Suprapubic skin (tissue), 4 donors: ENCODE results near the gene MAN1C1. TPM values are rescaled to one million over a fixed set of nuclear protein-coding genes. Genes with fewer than 3 reads are reported as not detected.
"Not testable (repeated sequence)": the region's sequence is repeated elsewhere in the genome, so short reads cannot be mapped to it uniquely, and the experiment has no call there.

Source experiments
- DNase-seq, 2 donors: peaks; one replicate each; pipeline ENCODE4 v3.0.0-alpha.2; 2019; ENCODE audit warnings: low spot score in 2 of 2
- H3K27ac ChIP-seq: fragments of 200-600 bp; sonication (generic); one replicate; pipeline ENCODE4 v1.5.1; 2019
- H3K27me3 ChIP-seq: fragments of 200-600 bp; sonication (generic); one replicate; pipeline ENCODE4 v1.5.1; 2019
- H3K36me3 ChIP-seq: fragments of 200-600 bp; sonication (generic); one replicate; pipeline ENCODE4 v1.5.1; 2019
- H3K4me1 ChIP-seq: fragments of 200-600 bp; sonication (generic); one replicate; pipeline ENCODE4 v1.5.1; 2019
- H3K4me3 ChIP-seq: fragments of 200-600 bp; sonication (generic); one replicate; pipeline ENCODE4 v1.5.1; 2019; ENCODE audit warnings: mild to moderate bottlenecking
- H3K9me3 ChIP-seq: fragments of 200-600 bp; sonication (generic); one replicate; pipeline ENCODE4 v1.5.1; 2019
- CTCF ChIP-seq, 2 donors: fragments of 200-600 bp in 1 of 2; fragments of 450-650 bp in 1 of 2; sonication (generic) in 1 of 2; IDR thresholded peaks; one replicate each; pipeline ENCODE4 v1.5.1; 2016 to 2019; ENCODE audit warnings: antibody characterized with exemption in 2 of 2, mild to moderate bottlenecking in 1 of 2, moderate library complexity in 1 of 2
- EP300 ChIP-seq: sonication (generic); formaldehyde crosslinking; IDR thresholded peaks from one replicate; pipeline ENCODE4 v1.6.1; 2017; ENCODE audit warnings: antibody characterized with exemption
- POLR2A ChIP-seq, 2 donors: fragments of 450-650 bp; IDR thresholded peaks; one replicate each; pipeline ENCODE4 v1.6.1; 2017; ENCODE audit warnings: antibody characterized with exemption in 2 of 2, mild to moderate bottlenecking in 2 of 2, moderate library complexity in 2 of 2
- POLR2AphosphoS5 ChIP-seq, 3 donors: sonication (generic); formaldehyde crosslinking; IDR thresholded peaks; one replicate each; pipeline ENCODE4 v1.6.1; 2017; ENCODE audit warnings: antibody characterized with exemption in 3 of 3
- WGBS: methylation state at CpG from one replicate; pipeline ENCODE4 v1.1.5; 2018; 5-methylcytosine and 5-hydroxymethylcytosine counted together
- total RNA-seq, 4 donors: library from RNA; depleted of rRNA; stranded (reverse); fragments of >200 nt; gene quantifications; one replicate each; pipeline ENCODE4 v1.1.0, GENCODE V29; 2016

MAN1C1 gene
- total RNA-seq, 4 donors from 2014 or later, result 7.3 to 15.2 (median 8.0) TPM

- no peaks in the 10 kb centered on the region for H3K36me3 ChIP-seq
- H3K27ac ChIP-seq, result no peak overlapping the region
- H3K27me3 ChIP-seq, result no peaks in the 10 kb centered on the region
- peaks cover 46% of the 10 kb centered on the region for H3K4me1 ChIP-seq
- H3K9me3 ChIP-seq, result no peaks in the 10 kb centered on the region
- TF ChIP-seq POLR2A (IDR thresholded peaks at IDR 0.05) (no peak), EP300 (no peak), CTCF (IDR thresholded peaks at IDR 0.05) (no peak), POLR2AphosphoS5 (IDR thresholded peaks at IDR 0.05) (no peak)
- no peak for DNase-seq
- no peak overlapping the region for H3K4me3 ChIP-seq
- 99% methylated on average over 5 of the region's 5 CpGs for WGBS
Observed at GRCh38 chr1:25731148-25731547, 114.6 kb downstream of the MAN1C1 start.

GRCh38 chr1:25731626-25732370, 115.2 kb downstream of the MAN1C1 start:
- 95% methylated on average over 4 of the region's 4 CpGs for WGBS
- H3K4me1 ChIP-seq, result peaks cover 50% of the 10 kb centered on the region

GRCh38 chr1:25732821-25733220, 116.2 kb downstream of the MAN1C1 start:
- Histone ChIP-seq H3K27ac (no peak overlapping the region), H3K4me3 (no peak overlapping the region), H3K9me3 (no peaks in the 10 kb centered on the region), H3K4me1 (peaks cover 50% of the 10 kb centered on the region), H3K36me3 (no peaks in the 10 kb centered on the region), H3K27me3 (no peaks in the 10 kb centered on the region)
- TF ChIP-seq CTCF (IDR thresholded peaks at IDR 0.05) (no peak), EP300 (no peak), POLR2AphosphoS5 (IDR thresholded peaks at IDR 0.05) (no peak), POLR2A (IDR thresholded peaks at IDR 0.05) (no peak)
- 85% methylated on average over 4 of the region's 4 CpGs for WGBS
- DNase-seq, result no peak

More at GRCh38 chr1:25731626-25732370, 115.2 kb downstream of the MAN1C1 start:
- no peak for DNase-seq
- H3K27me3 ChIP-seq, result no peaks in the 10 kb centered on the region
- no peak overlapping the region for H3K27ac ChIP-seq
- no peak for TF ChIP-seq POLR2A (IDR thresholded peaks at IDR 0.05)
- TF ChIP-seq EP300, result no peak
- TF ChIP-seq CTCF (IDR thresholded peaks at IDR 0.05), result no peak
- no peak for TF ChIP-seq POLR2AphosphoS5 (IDR thresholded peaks at IDR 0.05)
- no peaks in the 10 kb centered on the region for H3K9me3 ChIP-seq
- no peak overlapping the region for H3K4me3 ChIP-seq
- H3K36me3 ChIP-seq, result no peaks in the 10 kb centered on the region

- TF ChIP-seq EP300 (no peak), POLR2AphosphoS5 (IDR thresholded peaks at IDR 0.05) (no peak), POLR2A (IDR thresholded peaks at IDR 0.05) (no peak), CTCF (IDR thresholded peaks at IDR 0.05) (no peak)
- Histone ChIP-seq H3K9me3 (no peaks in the 10 kb centered on the region), H3K36me3 (no peaks in the 10 kb centered on the region), H3K27ac (no peak overlapping the region), H3K4me3 (no peak overlapping the region), H3K4me1 (peaks cover 45% of the 10 kb centered on the region), H3K27me3 (no peaks in the 10 kb centered on the region)
- DNase-seq, result no peak
- WGBS, result 96% methylated on average over 9 of the region's 9 CpGs
Observed at GRCh38 chr1:25733271-25733670, 116.7 kb downstream of the MAN1C1 start.

- not testable (repeated sequence) for H3K27ac ChIP-seq, H3K4me3 ChIP-seq, H3K27me3 ChIP-seq, DNase-seq, H3K36me3 ChIP-seq, H3K9me3 ChIP-seq
- H3K4me1 ChIP-seq, result peaks cover 37% of the 10 kb centered on the region
- WGBS, result 50% methylated on average over 10 of the region's 10 CpGs
Observed at GRCh38 chr1:25734991-25735390, 118.4 kb downstream of the MAN1C1 start.
